HepG2 (cell line): ENCODE measurements around the gene ARFIP1. TPM values are rescaled to one million over a fixed set of nuclear protein-coding genes. Genes with fewer than 3 reads are reported as not detected.
A peak's percentile ranks its signal among the peaks of the same experiment; 100 is the strongest.

Source experiments
- ATAC-seq: fragments of 200-7000 bp; cut with Tn5 transposase; 3 replicates; pipeline ENCODE4 v1.9.1; 2020; ENCODE audit warnings: mild to moderate bottlenecking, moderate library complexity
- Bru-seq: library from RNA; stranded (reverse); fragments of 400-500 nt; gene quantifications from one replicate; lab custom pipeline; 2021; lab: Mats Ljungman, UMichigan
- BruChase-seq, 2 experiments: library from RNA; stranded (reverse); fragments of 400-500 nt; gene quantifications; one replicate each; lab custom pipeline; 2021; lab: Mats Ljungman, UMichigan
- BruUV-seq: library from RNA; stranded (reverse); fragments of 400-500 nt; replicated peaks from 2 replicates; lab custom pipeline; 2021; lab: Mats Ljungman, UMichigan
- CTCF ChIA-PET: fragments of 300-600 bp; formaldehyde crosslinking; extraction: SDS; loops from one replicate; lab custom pipeline; 2021; ENCODE audit warnings: low total read pairs, inconsistent platforms, low intra/inter-chr PET ratio; lab: Yijun Ruan, JAX
- POLR2A ChIA-PET: fragments of 350-600 bp; sonication (Branson Sonifier 250); formaldehyde crosslinking; loops from one replicate; lab custom pipeline; 2020; ENCODE audit warnings: antibody characterized with exemption, inconsistent platforms; lab: Yijun Ruan, JAX
- DNase-seq: peaks from one replicate; pipeline ENCODE4 v3.0.0-alpha.2; 2015; ENCODE audit warnings: low spot score
- FAIRE-seq: peaks from 3 replicates; lab custom pipeline; 2011; peaks lifted over from hg19 to GRCh38; lab: Jason Lieb, UNC
- H2AFZ ChIP-seq: one replicate; pipeline ENCODE4 v1.6.1; 2011; ENCODE audit warnings: low read length, inconsistent platforms
- H3K27ac ChIP-seq: fragments of 300-600 bp; 3 replicates; pipeline ENCODE4 v1.8.0; 2011; ENCODE audit warnings: mixed run types, mild to moderate bottlenecking, mixed read lengths, low read length, inconsistent platforms; ENCODE audit not compliant: insufficient read depth; ENCODE audit errors: extremely low read length
- H3K27me3 ChIP-seq, 2 experiments: fragments of 200-600 bp in 1 of 2; 2 replicates in 1 of 2; 3 replicates in 1 of 2; pipeline versions ENCODE4 v1.6.0 to v1.8.0; 2011; ENCODE audit warnings: low read length in 2 of 2, mild to moderate bottlenecking in 2 of 2, moderate library complexity in 2 of 2, inconsistent platforms in 1 of 2; ENCODE audit not compliant: insufficient read depth in 2 of 2, control insufficient read depth in 1 of 2
- H3K36me3 ChIP-seq, 2 experiments: fragments of 200-600 bp in 1 of 2; replicated peaks in 1 of 2; 2 replicates in 1 of 2; 3 replicates in 1 of 2; pipeline versions ENCODE4 v1.5.1 to v1.8.0; 2011; ENCODE audit warnings: low read length in 2 of 2, inconsistent platforms in 1 of 2; ENCODE audit not compliant: insufficient read depth in 2 of 2, control insufficient read depth in 1 of 2
- H3K4me1 ChIP-seq: 2 replicates; pipeline ENCODE4 v1.5.1; 2012; ENCODE audit warnings: low read length, inconsistent platforms; ENCODE audit not compliant: insufficient read depth
- H3K4me2 ChIP-seq: 2 replicates; pipeline ENCODE4 v1.6.0; 2011; ENCODE audit warnings: low read depth, low read length, inconsistent platforms
- H3K4me3 ChIP-seq, 3 experiments: fragments of 200-600 bp in 1 of 3; sonication (generic), shearing (Covaris generic) in 1 of 3; replicated peaks in 1 of 3; 2 replicates each; pipeline ENCODE4 v1.5.1; 2011 to 2016; ENCODE audit warnings: low read length in 3 of 3, inconsistent platforms in 2 of 3, low read depth in 2 of 3, mild to moderate bottlenecking in 2 of 3, control low read depth in 1 of 3, mixed read lengths in 1 of 3; ENCODE audit not compliant: insufficient read depth in 1 of 3
- H3K79me2 ChIP-seq: one replicate; pipeline ENCODE4 v1.6.1; 2011; ENCODE audit warnings: low read length, inconsistent platforms; ENCODE audit not compliant: insufficient read depth
- H3K9ac ChIP-seq: 2 replicates; pipeline ENCODE4 v1.6.0; 2011; ENCODE audit warnings: mild to moderate bottlenecking, low read depth, low read length, inconsistent platforms; ENCODE audit not compliant: insufficient read depth
- H3K9me3 ChIP-seq: 2 replicates; pipeline ENCODE4 v1.5.1; 2012; ENCODE audit warnings: mild to moderate bottlenecking, low read length
- H4K20me1 ChIP-seq: 2 replicates; pipeline ENCODE4 v1.6.0; 2011; ENCODE audit warnings: inconsistent platforms, mild to moderate bottlenecking, low read length, moderate library complexity; ENCODE audit not compliant: insufficient read depth
- BRF2 ChIP-seq: sonication (generic); formaldehyde crosslinking; IDR thresholded peaks from 2 replicates; pipeline ENCODE4 v1.8.1; 2022; ENCODE audit warnings: mild to moderate bottlenecking, missing genetic modification reagents
- HOXD1 ChIP-seq: sonication (generic); formaldehyde crosslinking; IDR thresholded peaks from 2 replicates; pipeline ENCODE4 v1.5.0; 2020; ENCODE audit warnings: missing genetic modification reagents
- JUND ChIP-seq: sonication (generic); formaldehyde crosslinking; IDR thresholded peaks from 2 replicates; pipeline ENCODE4 v1.8.0; 2022; ENCODE audit warnings: mild to moderate bottlenecking, missing genetic modification reagents
- MEIS2 ChIP-seq: sonication (generic); formaldehyde crosslinking; IDR thresholded peaks from 2 replicates; pipeline ENCODE4 v1.9.0; 2021; ENCODE audit warnings: mild to moderate bottlenecking, missing genetic modification reagents
- ZNF18 ChIP-seq: sonication (generic); formaldehyde crosslinking; IDR thresholded peaks from 2 replicates; pipeline ENCODE4 v1.8.0; 2022; ENCODE audit warnings: mild to moderate bottlenecking, missing genetic modification reagents; ENCODE audit not compliant: insufficient replicate concordance
- ZNF230 ChIP-seq: sonication (generic); formaldehyde crosslinking; IDR thresholded peaks from 2 replicates; pipeline ENCODE4 v1.4.0; 2020; ENCODE audit warnings: mild to moderate bottlenecking, missing genetic modification reagents
- ZNF382 ChIP-seq: sonication (generic); formaldehyde crosslinking; IDR thresholded peaks from 2 replicates; pipeline ENCODE4 v1.5.0; 2020; ENCODE audit warnings: missing genetic modification reagents, mild to moderate bottlenecking, borderline replicate concordance
- ZNF572 ChIP-seq: sonication (generic); formaldehyde crosslinking; IDR thresholded peaks from 2 replicates; pipeline ENCODE4 v1.5.1; 2020; ENCODE audit warnings: mild to moderate bottlenecking, missing genetic modification reagents
- ZNF674 ChIP-seq: sonication (generic); formaldehyde crosslinking; IDR thresholded peaks from 2 replicates; pipeline ENCODE4 v1.5.0; 2020; ENCODE audit warnings: low read depth, mild to moderate bottlenecking, missing genetic modification reagents
- WGBS: methylation state at CpG from one replicate; pipeline ENCODE4 v1.1.6; 2017; ENCODE audit warnings: low lambda C conversion rate; 5-methylcytosine and 5-hydroxymethylcytosine counted together
- in situ Hi-C: cut with HindIII; loops from 2 replicates; pipeline ENCODE4 v1.10.0; 2017; ENCODE audit warnings: low pct_unique_long_range_greater_than_20kb; ENCODE audit not compliant: extremely low pct_ligation_motif_present
- intact Hi-C: fragments of 100-400 bp; cut with micrococcal nuclease; formaldehyde crosslinking; loops from one replicate; pipeline ENCODE4 v1.10.0; 2022; ENCODE audit not compliant: unreplicated experiment
- long read RNA-seq, 2 experiments: library from RNA in 1 of 2; library from polyadenylated mRNA in 1 of 2; stranded (forward) in 1 of 2; unstranded in 1 of 2; transcript quantifications; one replicate each; pipeline ENCODE4 v2.0.0, GENCODE V29; 2019 to 2022
- polyA minus RNA-seq, 3 experiments: library from RNA; depleted of rRNA, polyadenylated mRNA; stranded (reverse); fragments of >200 nt; gene quantifications; 2 replicates each; pipeline ENCODE4 v1.2.3, GENCODE V29; 2011; ENCODE audit warnings: low replicate concordance in 1 of 3
- polyA plus RNA-seq, 8 experiments: library from polyadenylated mRNA; depleted of rRNA in 3 of 8; stranded (reverse) in 7 of 8; unstranded in 1 of 8; fragments of >200 nt; fragmentation: Illumina TruSeq in 4 of 8; extraction: Trizol in 4 of 8; gene quantifications; 2 replicates each; pipeline versions ENCODE4 v1.2.1 to v1.2.3, GENCODE V29; 2011 to 2016; ENCODE audit warnings: low read depth in 4 of 8, missing spikeins in 1 of 8, mixed read lengths in 1 of 8; ENCODE audit not compliant: insufficient read depth in 1 of 8
- total RNA-seq, 5 experiments: library from RNA; depleted of rRNA; stranded (reverse); fragments of >200 nt; fragmentation: Illumina TruSeq; extraction: Trizol; gene quantifications; 2 replicates each; pipeline ENCODE4 v1.2.3, GENCODE V29; 2016; ENCODE audit warnings: low read depth in 1 of 5

The ARFIP1 gene
- 27.7 and 44.8 TPM in 2 replicates for total RNA-seq (2016; rRNA removed; fragmentation: Illumina TruSeq; extraction: Trizol)
- total RNA-seq (2016; cell fraction: cytosol; rRNA removed; fragmentation: Illumina TruSeq; extraction: Trizol; ENCODE audit: low read depth) = 6.2 and 7.8 TPM in 2 replicates
- 28.7 and 47.3 TPM in 2 replicates for total RNA-seq (2016; cell fraction: insoluble cytoplasmic fraction; rRNA removed; fragmentation: Illumina TruSeq; extraction: Trizol)
- total RNA-seq (2016; cell fraction: membrane; rRNA removed; fragmentation: Illumina TruSeq; extraction: Trizol) = 9.7 and 10.8 TPM in 2 replicates
- 19.5 and 20.9 TPM in 2 replicates for total RNA-seq (2016; cell fraction: nucleus; rRNA removed; fragmentation: Illumina TruSeq; extraction: Trizol)
- polyA plus RNA-seq (2011; rRNA removed) = 7.5 and 9.9 TPM in 2 replicates
- 3.8 and 6.0 TPM in 2 replicates for polyA plus RNA-seq (2011; cell fraction: cytosol; rRNA removed)
- 3.8 and 4.7 TPM in 2 replicates for polyA plus RNA-seq (2011; cell fraction: nucleus; rRNA removed)
- 11.8 and 13.3 TPM in 2 replicates for polyA plus RNA-seq (2012)
- 1.5 and 1.7 TPM in 2 replicates for polyA plus RNA-seq (2016; cell fraction: cytosol; fragmentation: Illumina TruSeq; extraction: Trizol; ENCODE audit: low read depth)
- 29.3 and 33.2 TPM in 2 replicates for polyA plus RNA-seq (2016; cell fraction: insoluble cytoplasmic fraction; fragmentation: Illumina TruSeq; extraction: Trizol; ENCODE audit: low read depth)
- polyA plus RNA-seq (2016; cell fraction: membrane; fragmentation: Illumina TruSeq; extraction: Trizol; ENCODE audit: low read depth) = 3.4 and 4.1 TPM in 2 replicates
- polyA plus RNA-seq (2016; cell fraction: nucleus; fragmentation: Illumina TruSeq; extraction: Trizol; ENCODE audit: insufficient read depth, low read depth) = 14.1 and 14.3 TPM in 2 replicates
- polyA minus RNA-seq (2011; rRNA and poly(A)+ RNA removed; ENCODE audit: low replicate concordance) = 3.8 and 4.2 TPM in 2 replicates
- polyA minus RNA-seq (2011; cell fraction: cytosol; rRNA and poly(A)+ RNA removed) = 11.3 and 13.2 TPM in 2 replicates
- 27.2 and 32.3 TPM in 2 replicates for polyA minus RNA-seq (2011; cell fraction: nucleus; rRNA and poly(A)+ RNA removed)
- Bru-seq, nascent RNA = percentile 72 among the genes with signal in this experiment
- BruChase-seq, experiment 1, labeled RNA remaining after a 6-hour chase = percentile 65 among the genes with signal in this experiment
- percentile 67 among the genes with signal in this experiment for BruChase-seq, experiment 2, labeled RNA remaining after a 2-hour chase
- long read RNA-seq, experiment 1, transcript ARFIP1-201 (9 exons, 3,111 nt) = major isoform, 5 of 22 reads
- long read RNA-seq, experiment 1, partial matches to known transcripts = 5 of 22 reads
- long read RNA-seq, experiment 1, other reads (novel, unspliced or antisense) = 7 of 22 reads
- long read RNA-seq, experiment 2, partial matches to known transcripts = 18 of 24 reads
- long read RNA-seq, experiment 2, other reads (novel, unspliced or antisense) = 2 of 24 reads

GRCh38 chr4:152779513-152780266, at the start of gene ARFIP1, which contains the start of gene TIGD4:
Gene ARFIP1 (plus strand): TSS chr4:152779954. CDS start chr4:152829634, 49,680 bp downstream.
Gene TIGD4 (minus strand): TSS chr4:152779730. CDS start chr4:152771004, 8,726 bp downstream.
- FAIRE-seq (peak; percentile 97), ATAC-seq (peak; percentile 95), DNase-seq (peak; percentile 95)
- in situ Hi-C loops (no loop called here), intact Hi-C loops (loop anchor here (5.0 to 10.0 kb wide), 3 partner anchors 38 to 348 kb away; no protein-coding TSS in a partner anchor)
- Histone ChIP-seq H3K4me3 (peak within 1 kb of the TSS; percentile 64 to 85 (median 65)), H3K4me1 (peaks cover 36% of the 10 kb centered on the region), H3K4me2 (peak within 1 kb of the TSS; percentile 86), H3K9me3 (no peaks in the 10 kb centered on the region), H3K9ac (peak within 1 kb of the TSS; percentile 82), H4K20me1 (no peaks in the 10 kb centered on the region), H3K79me2 (peaks cover 41% of the 10 kb centered on the region), H3K27me3 (no peaks in the 10 kb centered on the region; a peak in 1 of 5 replicates), H3K27ac (peak within 1 kb of the TSS; percentile 75), H2AFZ (peak within 1 kb of the TSS; percentile 79), H3K36me3 (no peaks in the 10 kb centered on the region)
- ChIA-PET POLR2A (interaction anchor here (1.1 to 1.5 kb wide), 2 partner anchors 10 to 25 kb away, joined by 4 to 5 read pairs; no protein-coding TSS in a partner anchor), CTCF (no interaction called here)
- 0% methylated on average over 22 of the region's 55 CpGs for WGBS
- no TSS peak for BruUV-seq
- TF ChIP-seq ZNF382 (CRISPR knock-in tag) (no peak), ZNF674 (CRISPR knock-in tag) (no peak), MEIS2 (peak; percentile 82), JUND (CRISPR knock-in tag) (no peak), ZNF18 (CRISPR knock-in tag) (no peak), ZNF230 (peak; percentile 83; the same call in 1 of the 2 replicates), HOXD1 (peak; percentile 67), ZNF572 (CRISPR knock-in tag) (0 out of 2 replicates have a peak, but pooled peaks have one; percentile 53), BRF2 (CRISPR knock-in tag) (peak; percentile 67; the same call in 1 of the 2 replicates)
